GM23338 (cell line): ENCODE data around the gene ADGRL3.

Source experiments
- CREB1 ChIP-seq: fragments of 250-450 bp; sonication (Bioruptor Pico); IDR thresholded peaks from 2 replicates; pipeline ENCODE4 v1.5.0; 2020; ENCODE audit warnings: low read depth, mild to moderate bottlenecking, moderate library complexity
- EZH2 ChIP-seq: fragments of 200-600 bp; sonication (generic); IDR thresholded peaks from one replicate; pipeline ENCODE4 v1.8.0; 2017; ENCODE audit warnings: antibody characterized with exemption, mild to moderate bottlenecking, low read depth; ENCODE audit not compliant: unreplicated experiment
- EZH2phosphoT487 ChIP-seq: fragments of 200-600 bp; sonication (generic); IDR thresholded peaks from one replicate; pipeline ENCODE4 v1.8.1; 2018; ENCODE audit warnings: antibody characterized with exemption; ENCODE audit not compliant: unreplicated experiment
- JUNB ChIP-seq: IDR thresholded peaks from one replicate; pipeline ENCODE4 v1.6.1; 2016; ENCODE audit warnings: antibody characterized with exemption; ENCODE audit not compliant: unreplicated experiment
- POLR2AphosphoS5 ChIP-seq: IDR thresholded peaks from 2 replicates; pipeline ENCODE4 v1.6.1; 2016; ENCODE audit warnings: antibody characterized with exemption, low read depth
- STAT1 ChIP-seq: IDR thresholded peaks from one replicate; pipeline ENCODE4 v1.6.1; 2016; ENCODE audit warnings: antibody characterized with exemption; ENCODE audit not compliant: unreplicated experiment
- ZNF114 ChIP-seq: fragments of 250-450 bp; sonication (Bioruptor Pico); IDR thresholded peaks from 2 replicates; pipeline ENCODE4 v1.5.0; 2020; ENCODE audit warnings: mild to moderate bottlenecking, moderate library complexity
- ZNF331 ChIP-seq: fragments of 250-450 bp; sonication (Bioruptor Pico); IDR thresholded peaks from 2 replicates; pipeline ENCODE4 v1.5.0; 2020; ENCODE audit warnings: low read depth, mild to moderate bottlenecking, moderate library complexity
- TF ChIP-seq, protein P1 (sequence below), 2 experiments: fragments of 200-600 bp in 1 of 2; sonication (generic) in 1 of 2; conservative IDR thresholded peaks; 2 replicates each; pipeline versions ENCODE4 v1.5.1 to v1.6.1; 2016 to 2017; ENCODE audit warnings: antibody characterized with exemption in 2 of 2, low read depth in 2 of 2, mild to moderate bottlenecking in 2 of 2, moderate library complexity in 1 of 2
- TF ChIP-seq, protein P2 (sequence below): IDR thresholded peaks from one replicate; pipeline ENCODE4 v1.6.1; 2018; ENCODE audit warnings: antibody characterized with exemption; ENCODE audit not compliant: unreplicated experiment
- TF ChIP-seq, protein P3 (sequence below): fragments of 250-450 bp; sonication (Bioruptor Pico); IDR thresholded peaks from 2 replicates; pipeline ENCODE4 v1.5.0; 2020; ENCODE audit warnings: mild to moderate bottlenecking, moderate library complexity

DNA sequence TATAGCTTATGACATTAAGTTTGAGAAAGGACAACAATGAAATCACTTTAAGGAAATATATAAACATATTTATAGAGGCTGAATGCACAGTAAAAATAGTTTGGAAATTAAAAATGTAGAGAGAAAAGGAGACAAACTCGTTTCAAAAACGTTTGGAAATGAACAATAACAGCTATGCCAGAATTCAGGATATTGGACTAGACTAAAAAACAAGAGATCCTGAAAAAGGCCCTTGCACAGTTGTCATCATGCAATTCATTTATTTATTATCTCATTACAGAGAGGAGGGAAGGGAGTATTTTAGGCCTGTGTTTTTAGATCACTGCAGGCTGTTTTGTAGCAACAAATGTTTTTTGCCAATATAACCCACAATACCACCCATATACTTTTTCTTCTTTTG is 527.2 kb downstream of the ADGRL3 start:
- TF ChIP-seq, protein P1, sequence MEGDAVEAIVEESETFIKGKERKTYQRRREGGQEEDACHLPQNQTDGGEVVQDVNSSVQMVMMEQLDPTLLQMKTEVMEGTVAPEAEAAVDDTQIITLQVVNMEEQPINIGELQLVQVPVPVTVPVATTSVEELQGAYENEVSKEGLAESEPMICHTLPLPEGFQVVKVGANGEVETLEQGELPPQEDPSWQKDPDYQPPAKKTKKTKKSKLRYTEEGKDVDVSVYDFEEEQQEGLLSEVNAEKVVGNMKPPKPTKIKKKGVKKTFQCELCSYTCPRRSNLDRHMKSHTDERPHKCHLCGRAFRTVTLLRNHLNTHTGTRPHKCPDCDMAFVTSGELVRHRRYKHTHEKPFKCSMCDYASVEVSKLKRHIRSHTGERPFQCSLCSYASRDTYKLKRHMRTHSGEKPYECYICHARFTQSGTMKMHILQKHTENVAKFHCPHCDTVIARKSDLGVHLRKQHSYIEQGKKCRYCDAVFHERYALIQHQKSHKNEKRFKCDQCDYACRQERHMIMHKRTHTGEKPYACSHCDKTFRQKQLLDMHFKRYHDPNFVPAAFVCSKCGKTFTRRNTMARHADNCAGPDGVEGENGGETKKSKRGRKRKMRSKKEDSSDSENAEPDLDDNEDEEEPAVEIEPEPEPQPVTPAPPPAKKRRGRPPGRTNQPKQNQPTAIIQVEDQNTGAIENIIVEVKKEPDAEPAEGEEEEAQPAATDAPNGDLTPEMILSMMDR (conservative IDR thresholded peaks at IDR 0.05; ENCODE audit: low read depth in 2 of 2) = no peak
- TF ChIP-seq EZH2phosphoT487 = no peak
- TF ChIP-seq EZH2 = no peak
- no peak for TF ChIP-seq ZNF114
- TF ChIP-seq CREB1 (CRISPR knock-in tag) = no peak
- TF ChIP-seq, protein P2, sequence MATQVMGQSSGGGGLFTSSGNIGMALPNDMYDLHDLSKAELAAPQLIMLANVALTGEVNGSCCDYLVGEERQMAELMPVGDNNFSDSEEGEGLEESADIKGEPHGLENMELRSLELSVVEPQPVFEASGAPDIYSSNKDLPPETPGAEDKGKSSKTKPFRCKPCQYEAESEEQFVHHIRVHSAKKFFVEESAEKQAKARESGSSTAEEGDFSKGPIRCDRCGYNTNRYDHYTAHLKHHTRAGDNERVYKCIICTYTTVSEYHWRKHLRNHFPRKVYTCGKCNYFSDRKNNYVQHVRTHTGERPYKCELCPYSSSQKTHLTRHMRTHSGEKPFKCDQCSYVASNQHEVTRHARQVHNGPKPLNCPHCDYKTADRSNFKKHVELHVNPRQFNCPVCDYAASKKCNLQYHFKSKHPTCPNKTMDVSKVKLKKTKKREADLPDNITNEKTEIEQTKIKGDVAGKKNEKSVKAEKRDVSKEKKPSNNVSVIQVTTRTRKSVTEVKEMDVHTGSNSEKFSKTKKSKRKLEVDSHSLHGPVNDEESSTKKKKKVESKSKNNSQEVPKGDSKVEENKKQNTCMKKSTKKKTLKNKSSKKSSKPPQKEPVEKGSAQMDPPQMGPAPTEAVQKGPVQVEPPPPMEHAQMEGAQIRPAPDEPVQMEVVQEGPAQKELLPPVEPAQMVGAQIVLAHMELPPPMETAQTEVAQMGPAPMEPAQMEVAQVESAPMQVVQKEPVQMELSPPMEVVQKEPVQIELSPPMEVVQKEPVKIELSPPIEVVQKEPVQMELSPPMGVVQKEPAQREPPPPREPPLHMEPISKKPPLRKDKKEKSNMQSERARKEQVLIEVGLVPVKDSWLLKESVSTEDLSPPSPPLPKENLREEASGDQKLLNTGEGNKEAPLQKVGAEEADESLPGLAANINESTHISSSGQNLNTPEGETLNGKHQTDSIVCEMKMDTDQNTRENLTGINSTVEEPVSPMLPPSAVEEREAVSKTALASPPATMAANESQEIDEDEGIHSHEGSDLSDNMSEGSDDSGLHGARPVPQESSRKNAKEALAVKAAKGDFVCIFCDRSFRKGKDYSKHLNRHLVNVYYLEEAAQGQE = no peak
- TF ChIP-seq POLR2AphosphoS5 = no peak
- no peak for TF ChIP-seq JUNB
- TF ChIP-seq STAT1 = no peak
- TF ChIP-seq ZNF331 = no peak
- TF ChIP-seq, protein P3, sequence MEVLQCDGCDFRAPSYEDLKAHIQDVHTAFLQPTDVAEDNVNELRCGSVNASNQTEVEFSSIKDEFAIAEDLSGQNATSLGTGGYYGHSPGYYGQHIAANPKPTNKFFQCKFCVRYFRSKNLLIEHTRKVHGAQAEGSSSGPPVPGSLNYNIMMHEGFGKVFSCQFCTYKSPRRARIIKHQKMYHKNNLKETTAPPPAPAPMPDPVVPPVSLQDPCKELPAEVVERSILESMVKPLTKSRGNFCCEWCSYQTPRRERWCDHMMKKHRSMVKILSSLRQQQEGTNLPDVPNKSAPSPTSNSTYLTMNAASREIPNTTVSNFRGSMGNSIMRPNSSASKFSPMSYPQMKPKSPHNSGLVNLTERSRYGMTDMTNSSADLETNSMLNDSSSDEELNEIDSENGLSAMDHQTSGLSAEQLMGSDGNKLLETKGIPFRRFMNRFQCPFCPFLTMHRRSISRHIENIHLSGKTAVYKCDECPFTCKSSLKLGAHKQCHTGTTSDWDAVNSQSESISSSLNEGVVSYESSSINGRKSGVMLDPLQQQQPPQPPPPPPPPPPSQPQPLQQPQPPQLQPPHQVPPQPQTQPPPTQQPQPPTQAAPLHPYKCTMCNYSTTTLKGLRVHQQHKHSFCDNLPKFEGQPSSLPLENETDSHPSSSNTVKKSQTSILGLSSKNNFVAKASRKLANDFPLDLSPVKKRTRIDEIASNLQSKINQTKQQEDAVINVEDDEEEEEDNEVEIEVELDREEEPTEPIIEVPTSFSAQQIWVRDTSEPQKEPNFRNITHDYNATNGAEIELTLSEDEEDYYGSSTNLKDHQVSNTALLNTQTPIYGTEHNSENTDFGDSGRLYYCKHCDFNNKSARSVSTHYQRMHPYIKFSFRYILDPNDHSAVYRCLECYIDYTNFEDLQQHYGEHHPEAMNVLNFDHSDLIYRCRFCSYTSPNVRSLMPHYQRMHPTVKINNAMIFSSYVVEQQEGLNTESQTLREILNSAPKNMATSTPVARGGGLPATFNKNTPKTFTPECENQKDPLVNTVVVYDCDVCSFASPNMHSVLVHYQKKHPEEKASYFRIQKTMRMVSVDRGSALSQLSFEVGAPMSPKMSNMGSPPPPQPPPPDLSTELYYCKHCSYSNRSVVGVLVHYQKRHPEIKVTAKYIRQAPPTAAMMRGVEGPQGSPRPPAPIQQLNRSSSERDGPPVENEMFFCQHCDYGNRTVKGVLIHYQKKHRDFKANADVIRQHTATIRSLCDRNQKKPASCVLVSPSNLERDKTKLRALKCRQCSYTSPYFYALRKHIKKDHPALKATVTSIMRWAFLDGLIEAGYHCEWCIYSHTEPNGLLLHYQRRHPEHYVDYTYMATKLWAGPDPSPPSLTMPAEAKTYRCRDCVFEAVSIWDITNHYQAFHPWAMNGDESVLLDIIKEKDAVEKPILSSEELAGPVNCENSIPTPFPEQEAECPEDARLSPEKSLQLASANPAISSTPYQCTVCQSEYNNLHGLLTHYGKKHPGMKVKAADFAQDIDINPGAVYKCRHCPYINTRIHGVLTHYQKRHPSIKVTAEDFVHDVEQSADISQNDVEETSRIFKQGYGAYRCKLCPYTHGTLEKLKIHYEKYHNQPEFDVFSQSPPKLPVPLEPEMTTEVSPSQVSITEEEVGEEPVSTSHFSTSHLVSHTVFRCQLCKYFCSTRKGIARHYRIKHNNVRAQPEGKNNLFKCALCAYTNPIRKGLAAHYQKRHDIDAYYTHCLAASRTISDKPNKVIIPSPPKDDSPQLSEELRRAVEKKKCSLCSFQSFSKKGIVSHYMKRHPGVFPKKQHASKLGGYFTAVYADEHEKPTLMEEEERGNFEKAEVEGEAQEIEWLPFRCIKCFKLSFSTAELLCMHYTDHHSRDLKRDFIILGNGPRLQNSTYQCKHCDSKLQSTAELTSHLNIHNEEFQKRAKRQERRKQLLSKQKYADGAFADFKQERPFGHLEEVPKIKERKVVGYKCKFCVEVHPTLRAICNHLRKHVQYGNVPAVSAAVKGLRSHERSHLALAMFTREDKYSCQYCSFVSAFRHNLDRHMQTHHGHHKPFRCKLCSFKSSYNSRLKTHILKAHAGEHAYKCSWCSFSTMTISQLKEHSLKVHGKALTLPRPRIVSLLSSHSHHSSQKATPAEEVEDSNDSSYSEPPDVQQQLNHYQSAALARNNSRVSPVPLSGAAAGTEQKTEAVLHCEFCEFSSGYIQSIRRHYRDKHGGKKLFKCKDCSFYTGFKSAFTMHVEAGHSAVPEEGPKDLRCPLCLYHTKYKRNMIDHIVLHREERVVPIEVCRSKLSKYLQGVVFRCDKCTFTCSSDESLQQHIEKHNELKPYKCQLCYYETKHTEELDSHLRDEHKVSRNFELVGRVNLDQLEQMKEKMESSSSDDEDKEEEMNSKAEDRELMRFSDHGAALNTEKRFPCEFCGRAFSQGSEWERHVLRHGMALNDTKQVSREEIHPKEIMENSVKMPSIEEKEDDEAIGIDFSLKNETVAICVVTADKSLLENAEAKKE (CRISPR knock-in tag) = no peak
